GM18867 (cell line): Measurements from ENCODE around the gene ANKS3.

Experiments
- ATAC-seq: cut with Tn5 transposase; IDR thresholded peaks from one replicate; pipeline ENCODE4 v1.9.1; 2021; ENCODE audit warnings: mild to moderate bottlenecking, moderate library complexity; ENCODE audit not compliant: unreplicated experiment

The ANKS3 gene

GRCh38 chr16:4728676-4729075 is 5.4 kb downstream of the ANKS3 start:
- no peak for ATAC-seq

- no peak for ATAC-seq
Measured at GRCh38 chr16:4726616-4727015, 7.5 kb downstream of the ANKS3 start.

DNA sequence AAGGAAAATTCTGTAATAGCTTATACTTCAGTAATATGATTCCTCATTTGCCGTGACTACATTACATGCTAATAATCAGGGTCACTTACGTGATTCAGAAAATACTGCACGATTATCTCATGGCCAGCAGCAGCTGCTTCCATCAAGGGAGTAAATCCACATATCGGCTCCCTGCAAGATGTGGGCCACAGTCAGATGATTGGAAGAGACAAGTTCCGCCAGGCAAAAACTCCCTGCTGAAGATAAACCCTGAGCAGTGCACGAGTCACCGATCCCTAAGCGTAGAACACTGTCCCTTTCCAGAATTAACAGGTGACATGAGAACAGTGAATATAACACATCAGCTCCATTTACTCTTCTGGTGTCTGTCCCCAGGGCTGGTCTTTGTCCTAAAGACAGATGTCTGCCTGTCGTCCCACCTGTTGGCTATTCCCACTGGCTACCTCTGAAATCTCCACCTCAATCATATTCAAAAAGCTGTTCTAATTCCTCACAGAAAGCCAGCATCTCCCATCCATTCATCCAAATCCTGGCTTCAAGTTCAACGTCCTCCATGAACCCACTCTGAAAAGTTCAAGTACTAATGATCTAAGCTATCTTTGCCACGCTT is 9.3 kb downstream of the ANKS3 start:
- no peak for ATAC-seq

DNA sequence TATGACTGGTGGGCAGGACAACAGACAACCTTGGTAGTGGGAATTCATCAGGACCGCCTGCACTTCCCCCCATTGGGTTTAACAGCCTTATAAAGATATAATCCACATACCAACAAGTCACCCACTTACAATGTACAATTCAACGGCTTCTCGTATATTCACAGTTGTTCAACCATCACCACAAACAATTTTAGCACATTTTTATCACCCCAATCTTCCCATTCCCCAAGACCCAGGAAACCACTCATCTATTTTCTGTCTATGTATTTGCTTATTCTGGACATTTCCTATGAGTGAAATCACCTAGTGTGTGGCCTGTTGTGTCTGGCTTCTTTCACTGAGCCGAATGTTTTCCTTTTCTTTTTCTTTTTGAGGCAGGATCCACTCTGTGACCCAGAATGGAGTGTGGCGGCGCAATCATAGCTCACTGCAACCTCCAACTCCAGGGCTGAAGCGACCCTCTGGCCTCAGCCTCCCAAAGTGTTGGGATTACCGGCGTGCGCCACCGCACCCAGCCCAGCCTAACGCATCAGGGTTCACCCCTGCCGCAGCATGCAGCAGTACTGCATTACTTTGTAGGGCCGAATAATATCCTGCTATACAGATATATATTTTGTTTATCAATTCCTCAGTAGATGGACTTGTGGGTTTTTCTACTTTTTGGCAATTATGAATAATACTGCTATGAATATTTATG is 10.9 kb downstream of the ANKS3 start:
- ATAC-seq = no peak

DNA sequence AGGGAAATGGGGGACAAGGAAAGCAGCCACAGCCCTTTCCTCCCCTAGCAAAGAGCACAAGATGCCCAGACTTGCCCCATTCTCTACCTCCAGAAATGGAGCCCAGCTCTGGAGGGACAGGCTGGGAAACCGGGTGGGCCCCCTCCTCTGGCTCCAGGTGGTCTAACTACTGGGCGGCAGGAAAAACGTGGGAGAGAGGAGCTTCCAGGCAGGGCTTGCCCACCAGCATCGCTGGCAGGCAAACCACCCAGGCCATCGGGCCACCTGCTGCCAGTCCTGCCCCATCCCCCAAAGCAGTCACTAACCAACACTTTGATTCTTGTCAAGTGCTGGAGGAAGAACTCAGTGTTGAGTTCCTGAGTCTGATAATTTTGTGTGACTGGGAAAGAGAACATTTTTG is 15.6 kb downstream of the ANKS3 start:
- ATAC-seq = no peak

GRCh38 chr16:4714996-4715395 is 19.1 kb downstream of the ANKS3 start:
- ATAC-seq = no peak

- no peak for ATAC-seq
Measured at GRCh38 chr16:4713663-4714501, 20.2 kb downstream of the ANKS3 start.

- no peak for ATAC-seq
Measured at GRCh38 chr16:4709481-4709880, 24.6 kb downstream of the ANKS3 start.

DNA sequence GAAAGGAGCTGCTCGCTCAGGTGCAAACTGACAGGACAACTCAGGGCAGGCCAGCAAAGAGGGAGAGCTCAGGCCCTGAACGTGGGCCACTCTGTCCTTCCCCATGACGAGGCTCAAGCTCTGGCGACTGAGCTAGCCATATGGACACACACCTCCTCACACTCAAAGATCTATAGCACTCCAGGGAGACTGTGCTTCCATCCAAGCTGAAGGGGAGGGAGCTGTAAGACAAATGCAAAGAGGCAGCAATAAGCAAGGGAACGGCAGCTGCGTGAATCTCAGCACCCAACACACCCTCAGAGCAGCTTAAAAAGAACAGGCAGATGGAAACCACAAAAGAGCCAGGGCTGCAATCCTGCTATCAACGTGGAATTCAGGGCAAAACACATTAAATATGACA is 27.2 kb downstream of the ANKS3 start:
- ATAC-seq = no peak

DNA sequence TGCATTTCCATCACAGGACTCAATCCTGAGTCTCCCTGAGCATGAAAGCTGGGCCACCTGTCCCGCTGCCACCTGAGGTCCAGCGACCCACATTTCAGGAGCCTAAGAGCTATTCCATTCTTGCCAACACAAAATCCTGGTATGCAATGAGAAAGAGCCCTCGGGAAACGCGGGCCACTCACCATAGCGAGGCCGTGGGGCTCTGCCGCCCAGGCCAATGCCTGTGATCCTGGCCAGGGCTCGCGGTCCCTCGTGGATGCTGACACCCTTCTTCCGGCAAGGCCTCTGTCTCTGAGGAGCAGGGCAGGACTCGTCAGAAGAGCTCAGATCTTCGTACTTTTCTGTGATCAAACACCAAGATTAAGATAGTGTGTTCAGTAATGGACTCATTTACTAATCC is 29.2 kb downstream of the ANKS3 start:
- no peak for ATAC-seq

DNA sequence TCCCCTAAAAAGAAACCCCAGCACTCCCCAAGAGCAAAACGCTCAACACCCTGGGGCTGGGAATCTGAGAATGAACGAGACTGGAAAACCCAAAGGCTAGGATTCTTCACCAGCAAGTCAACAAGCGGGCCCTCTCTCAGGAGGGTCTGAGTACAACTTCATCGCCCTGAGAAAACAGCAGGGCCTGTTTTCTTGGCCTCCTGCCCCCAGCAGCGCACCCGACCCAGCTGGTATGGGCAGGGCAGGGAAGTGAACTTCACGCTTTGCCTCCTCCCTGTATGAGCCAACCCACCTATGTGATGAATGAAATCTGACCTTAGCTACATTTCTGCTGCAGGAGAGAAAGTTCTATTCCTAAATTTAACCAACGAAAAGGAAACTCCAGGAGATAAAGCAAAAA is 29.6 kb downstream of the ANKS3 start:
- ATAC-seq = no peak

DNA sequence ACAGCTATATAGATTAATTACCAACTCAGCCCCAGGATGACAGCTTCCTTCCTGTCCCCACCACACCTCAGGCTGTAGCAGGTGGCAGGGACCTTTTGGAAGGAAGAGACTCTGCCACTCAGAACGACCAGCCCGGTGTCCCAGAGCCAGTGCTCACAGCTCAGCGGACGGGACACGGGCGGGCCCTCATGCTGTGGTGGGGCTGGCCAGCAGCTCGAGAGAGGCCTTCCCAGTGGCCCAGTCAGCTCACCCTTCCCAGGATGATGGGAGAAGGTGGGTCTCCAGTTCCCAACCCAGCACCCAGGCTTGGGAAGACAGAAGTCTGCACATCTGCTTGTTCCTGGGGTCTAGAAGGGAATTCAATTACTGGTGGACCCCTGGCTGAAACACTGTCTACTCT is 30.2 kb downstream of the ANKS3 start:
- ATAC-seq = no peak

DNA sequence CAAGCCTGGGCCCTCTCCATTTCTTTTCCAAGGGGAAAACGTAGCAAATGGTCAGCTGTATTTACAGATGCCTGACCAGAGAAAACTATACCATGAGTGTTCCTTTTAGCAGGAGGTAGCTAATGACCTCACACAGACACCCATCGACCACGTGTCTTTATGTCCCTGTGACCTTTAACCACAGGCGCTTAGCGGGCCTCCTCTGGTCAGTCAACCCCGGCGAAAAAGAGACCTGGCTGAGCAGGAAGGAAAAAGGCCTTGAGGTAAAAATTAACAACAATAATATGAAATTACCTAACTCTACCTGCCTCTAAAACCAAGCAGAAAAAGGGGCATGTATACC is 31.6 kb downstream of the ANKS3 start:
- no peak for ATAC-seq

DNA sequence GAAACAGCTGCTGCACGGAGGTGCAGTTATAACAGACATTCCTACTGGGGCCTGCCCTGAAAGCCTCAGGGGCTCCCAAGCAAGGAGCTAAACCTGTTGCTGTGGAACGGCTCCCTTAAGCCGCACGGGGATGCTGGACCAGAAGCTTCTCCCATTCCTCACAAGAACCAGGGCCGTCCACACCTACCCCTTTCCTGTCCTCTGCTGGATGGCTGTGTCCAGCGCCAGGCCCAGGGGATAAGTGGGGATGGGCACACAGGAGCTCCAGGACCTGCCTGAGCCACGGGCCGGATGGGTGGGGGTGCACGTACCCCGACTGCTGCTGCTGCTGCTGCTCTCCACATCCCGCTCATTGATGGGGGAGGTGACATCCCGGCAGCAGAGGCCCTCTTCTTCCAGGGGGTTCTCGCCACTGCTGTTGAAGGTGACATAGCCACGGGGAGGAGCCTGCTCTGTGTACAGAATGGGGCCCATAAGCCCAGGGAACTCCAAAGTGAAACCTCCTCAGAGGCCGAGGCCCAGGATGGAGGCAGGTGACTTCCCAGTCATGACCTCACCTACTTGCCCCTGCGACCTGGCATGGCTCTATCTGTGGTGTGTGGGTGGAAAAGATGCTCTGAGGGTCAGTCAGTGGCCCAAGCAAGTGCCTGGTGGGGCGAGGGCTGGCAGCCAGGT is 32.1 kb downstream of the ANKS3 start:
- no peak for ATAC-seq

GRCh38 chr16:4700997-4701743 is 32.9 kb downstream of the ANKS3 start:
- no peak for ATAC-seq

- ATAC-seq = no peak
Measured at GRCh38 chr16:4700380-4700996, 33.6 kb downstream of the ANKS3 start.

DNA sequence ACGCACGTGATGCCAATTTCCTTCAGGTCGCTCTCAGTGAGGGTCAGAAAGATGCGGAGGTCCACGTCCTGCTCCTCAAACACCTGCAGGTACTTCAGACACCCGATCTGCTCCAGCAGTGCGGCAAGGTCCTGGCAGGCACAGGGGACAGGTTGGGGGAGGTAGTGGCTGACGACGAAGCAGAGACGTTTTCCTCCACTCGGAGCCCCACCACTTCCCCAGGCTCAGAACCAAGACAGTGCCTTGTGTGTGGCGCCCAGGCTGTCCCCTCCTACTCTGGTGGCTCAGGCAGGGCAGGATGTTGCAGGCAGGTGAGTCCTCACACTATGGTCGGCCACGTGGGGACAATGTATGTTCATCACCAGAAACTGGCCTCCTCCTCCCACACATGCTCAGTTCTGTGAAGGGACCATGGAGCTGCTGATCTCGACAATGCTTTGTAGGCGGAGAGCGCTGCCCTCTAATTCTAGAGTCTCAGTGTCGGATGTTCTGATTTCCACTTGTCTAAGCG is 35.0 kb downstream of the ANKS3 start:
- no peak for ATAC-seq

- no peak for ATAC-seq
Measured at GRCh38 chr16:4698321-4699045, 35.6 kb downstream of the ANKS3 start.

DNA sequence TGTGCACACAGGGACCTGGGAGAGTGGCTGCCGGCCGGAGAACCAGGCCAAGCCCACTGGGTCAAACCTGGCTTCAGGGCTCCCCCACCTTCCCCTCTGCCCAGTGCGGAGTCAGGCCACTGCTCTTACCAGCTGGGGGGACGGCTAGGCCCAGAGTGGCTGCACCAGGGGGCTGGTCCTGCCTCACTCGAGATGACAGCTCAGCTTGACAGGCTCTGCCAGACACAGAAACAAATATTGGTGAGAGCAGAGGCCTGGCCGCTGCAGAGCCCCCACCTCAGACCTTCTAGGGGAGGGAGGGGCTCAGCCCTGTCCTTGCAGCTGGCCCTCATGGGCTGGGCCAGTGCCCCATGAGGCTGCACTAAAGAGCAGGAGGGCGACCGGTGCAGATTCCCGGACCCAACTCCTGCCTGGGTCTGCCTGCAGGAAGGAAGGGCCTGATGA is 36.2 kb downstream of the ANKS3 start:
- ATAC-seq = no peak
